Immature natural killer cell (primary cell): ENCODE measurements around the gene KDM6B. TPM values are rescaled to one million over a fixed set of nuclear protein-coding genes. Genes with fewer than 3 reads are reported as not detected.

ENCODE experiments used
- DNase-seq, 3 donors: peaks; one replicate each; pipeline ENCODE4 v3.0.0; 2022; ENCODE audit warnings: mixed read lengths in 1 of 3
- H3K27ac Mint-ChIP-seq, 6 donors: one replicate each; pipeline ENCODE4 v1.8.0; 2020; ENCODE audit warnings: mixed read lengths in 6 of 6, mild to moderate bottlenecking in 5 of 6, inconsistent platforms in 4 of 6, moderate library complexity in 3 of 6
- H3K27me3 Mint-ChIP-seq, 3 donors: one replicate each; pipeline ENCODE4 v1.8.0; 2020 to 2021; ENCODE audit warnings: low read depth in 3 of 3, mild to moderate bottlenecking in 3 of 3, mixed read lengths in 3 of 3, moderate library complexity in 3 of 3, inconsistent platforms in 1 of 3
- H3K36me3 Mint-ChIP-seq, 3 donors: one replicate each; pipeline ENCODE4 v1.8.0; 2020; ENCODE audit warnings: mixed read lengths in 3 of 3, inconsistent platforms in 2 of 3, mild to moderate bottlenecking in 2 of 3
- H3K4me1 Mint-ChIP-seq, 2 donors: one replicate each; pipeline ENCODE4 v1.8.0; 2020; ENCODE audit warnings: inconsistent platforms in 2 of 2, mild to moderate bottlenecking in 2 of 2, mixed read lengths in 2 of 2, moderate library complexity in 1 of 2
- H3K4me3 Mint-ChIP-seq, 5 donors: one replicate each; pipeline ENCODE4 v1.8.0; 2020; ENCODE audit warnings: mild to moderate bottlenecking in 5 of 5, mixed read lengths in 5 of 5, inconsistent platforms in 3 of 5, moderate library complexity in 3 of 5
- H3K9me3 Mint-ChIP-seq, 6 donors: one replicate each; pipeline ENCODE4 v1.8.0; 2020; ENCODE audit warnings: mild to moderate bottlenecking in 6 of 6, mixed read lengths in 6 of 6, inconsistent platforms in 4 of 6, moderate library complexity in 3 of 6
- polyA plus RNA-seq, 3 donors: library from polyadenylated mRNA; unstranded; fragments of 300-500 nt; fragmentation: Illumina TruSeq; gene quantifications; one replicate each; pipeline ENCODE4 v1.2.3, GENCODE V29; 2021

The KDM6B gene
- polyA plus RNA-seq, 3 donors from 2014 or later: 0.03 to 0.40 TPM; not detected in 1

- H3K27ac Mint-ChIP-seq: peak overlapping the region in 2 of 6 donors; percentile 24 to 81
- H3K4me3 Mint-ChIP-seq: peak overlapping the region in 1 of 5 donors; percentile 44
- DNase-seq: no peak
- peaks cover 30 to 43% of the 10 kb centered on the region in 2 donors for H3K4me1 Mint-ChIP-seq
- H3K27me3 Mint-ChIP-seq: peaks cover 30 to 40% (median 40%) of the 10 kb centered on the region in 3 donors
- peaks cover 0 to 1% (median 0%) of the 10 kb centered on the region in 6 donors for H3K9me3 Mint-ChIP-seq
- H3K36me3 Mint-ChIP-seq: no peaks in the 10 kb centered on the region
Measured at GRCh38 chr17:7846765-7847661, 13.0 kb downstream of the KDM6B start.

DNA sequence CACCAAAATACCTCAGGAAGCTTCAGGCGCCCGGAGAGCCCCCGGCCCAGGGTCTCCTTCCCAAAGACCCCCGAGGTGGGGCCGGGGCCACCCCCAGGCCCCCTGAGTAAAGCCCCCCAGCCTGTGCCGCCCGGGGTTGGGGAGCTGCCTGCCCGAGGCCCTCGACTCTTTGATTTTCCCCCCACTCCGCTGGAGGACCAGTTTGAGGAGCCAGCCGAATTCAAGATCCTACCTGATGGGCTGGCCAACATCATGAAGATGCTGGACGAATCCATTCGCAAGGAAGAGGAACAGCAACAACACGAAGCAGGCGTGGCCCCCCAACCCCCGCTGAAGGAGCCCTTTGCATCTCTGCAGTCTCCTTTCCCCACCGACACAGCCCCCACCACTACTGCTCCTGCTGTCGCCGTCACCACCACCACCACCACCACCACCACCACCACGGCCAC lies 14.1 kb downstream of the KDM6B start:
- H3K9me3 Mint-ChIP-seq: peaks cover 0 to 1% (median 0%) of the 10 kb centered on the region in 6 donors
- no peak overlapping the region for H3K4me3 Mint-ChIP-seq
- no peaks in the 10 kb centered on the region for H3K36me3 Mint-ChIP-seq
- peaks cover 28 to 41% of the 10 kb centered on the region in 2 donors for H3K4me1 Mint-ChIP-seq
- peaks cover 19 to 31% (median 30%) of the 10 kb centered on the region in 3 donors for H3K27me3 Mint-ChIP-seq
- no peak for DNase-seq
- no peak overlapping the region for H3K27ac Mint-ChIP-seq

DNA sequence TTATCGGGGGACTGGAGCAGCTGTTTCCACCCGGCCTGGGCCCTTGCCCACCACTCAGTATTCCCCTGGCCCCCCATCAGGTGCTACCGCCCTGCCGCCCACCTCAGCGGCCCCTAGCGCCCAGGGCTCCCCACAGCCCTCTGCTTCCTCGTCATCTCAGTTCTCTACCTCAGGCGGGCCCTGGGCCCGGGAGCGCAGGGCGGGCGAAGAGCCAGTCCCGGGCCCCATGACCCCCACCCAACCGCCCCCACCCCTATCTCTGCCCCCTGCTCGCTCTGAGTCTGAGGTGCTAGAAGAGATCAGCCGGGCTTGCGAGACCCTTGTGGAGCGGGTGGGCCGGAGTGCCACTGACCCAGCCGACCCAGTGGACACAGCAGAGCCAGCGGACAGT lies 14.7 kb downstream of the KDM6B start:
- Mint-ChIP-seq H3K4me3 (no peak overlapping the region), H3K27ac (no peak overlapping the region), H3K36me3 (peaks cover 0 to under 1% (median 0%) of the 10 kb centered on the region in 3 donors), H3K27me3 (peaks cover 13 to 26% (median 26%) of the 10 kb centered on the region in 3 donors), H3K4me1 (peaks cover 24 to 37% of the 10 kb centered on the region in 2 donors), H3K9me3 (peaks cover 0 to 1% (median 0%) of the 10 kb centered on the region in 6 donors)
- no peak for DNase-seq

DNA sequence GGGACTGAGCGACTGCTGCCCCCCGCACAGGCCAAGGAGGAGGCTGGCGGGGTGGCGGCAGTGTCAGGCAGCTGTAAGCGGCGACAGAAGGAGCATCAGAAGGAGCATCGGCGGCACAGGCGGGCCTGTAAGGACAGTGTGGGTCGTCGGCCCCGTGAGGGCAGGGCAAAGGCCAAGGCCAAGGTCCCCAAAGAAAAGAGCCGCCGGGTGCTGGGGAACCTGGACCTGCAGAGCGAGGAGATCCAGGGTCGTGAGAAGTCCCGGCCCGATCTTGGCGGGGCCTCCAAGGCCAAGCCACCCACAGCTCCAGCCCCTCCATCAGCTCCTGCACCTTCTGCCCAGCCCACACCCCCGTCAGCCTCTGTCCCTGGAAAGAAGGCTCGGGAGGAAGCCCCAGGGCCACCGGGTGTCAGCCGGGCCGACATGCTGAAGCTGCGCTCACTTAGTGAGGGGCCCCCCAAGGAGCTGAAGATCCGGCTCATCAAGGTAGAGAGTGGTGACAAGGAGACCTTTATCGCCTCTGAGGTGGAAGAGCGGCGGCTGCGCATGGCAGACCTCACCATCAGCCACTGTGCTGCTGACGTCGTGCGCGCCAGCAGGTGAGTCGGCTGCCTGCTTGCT lies 15.2 kb downstream of the KDM6B start:
- H3K4me1 Mint-ChIP-seq: peaks cover 19 to 33% of the 10 kb centered on the region in 2 donors
- peaks cover 0 to 4% (median 0%) of the 10 kb centered on the region in 3 donors for H3K36me3 Mint-ChIP-seq
- H3K27ac Mint-ChIP-seq: no peak overlapping the region
- no peak for DNase-seq
- H3K9me3 Mint-ChIP-seq: peaks cover 0 to 1% (median 0%) of the 10 kb centered on the region in 6 donors
- no peak overlapping the region for H3K4me3 Mint-ChIP-seq
- peaks cover 10 to 23% (median 21%) of the 10 kb centered on the region in 3 donors for H3K27me3 Mint-ChIP-seq

DNA sequence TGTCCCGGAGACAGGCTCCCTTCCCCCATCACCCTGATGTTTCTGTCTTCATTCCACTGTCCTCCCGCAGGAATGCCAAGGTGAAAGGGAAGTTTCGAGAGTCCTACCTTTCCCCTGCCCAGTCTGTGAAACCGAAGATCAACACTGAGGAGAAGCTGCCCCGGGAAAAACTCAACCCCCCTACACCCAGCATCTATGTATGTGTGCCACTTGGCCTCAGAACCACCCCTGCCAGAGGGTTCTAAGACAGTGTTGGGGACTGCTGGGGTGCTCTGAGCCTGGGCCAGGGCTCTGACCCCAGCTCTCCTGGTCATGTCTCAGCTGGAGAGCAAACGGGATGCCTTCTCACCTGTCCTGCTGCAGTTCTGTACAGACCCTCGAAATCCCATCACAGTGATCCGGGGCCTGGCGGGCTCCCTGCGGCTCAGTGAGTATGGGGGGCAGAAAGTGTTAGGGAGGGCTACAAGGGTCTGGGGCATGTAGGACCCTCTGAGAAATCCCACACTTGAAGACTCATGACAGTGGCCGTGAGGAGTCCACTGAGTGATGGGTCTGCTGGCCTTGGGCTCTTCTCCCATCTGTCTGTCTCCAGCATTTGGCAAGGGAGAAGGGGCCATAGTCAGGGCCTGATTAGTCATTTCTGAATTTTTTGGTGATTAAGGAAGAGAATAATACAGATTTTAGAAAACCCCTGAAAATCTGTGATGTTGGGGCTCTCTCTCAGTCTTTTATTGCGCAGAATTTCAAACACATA lies 15.9 kb downstream of the KDM6B start:
- peaks cover 4 to 16% (median 14%) of the 10 kb centered on the region in 3 donors for H3K27me3 Mint-ChIP-seq
- H3K4me1 Mint-ChIP-seq: peaks cover 18 to 31% of the 10 kb centered on the region in 2 donors
- peak overlapping the region in 1 of 6 donors; percentile 30 for H3K27ac Mint-ChIP-seq
- DNase-seq: no peak
- H3K36me3 Mint-ChIP-seq: peaks cover 0 to 4% (median 0%) of the 10 kb centered on the region in 3 donors
- H3K9me3 Mint-ChIP-seq: peaks cover 0 to 1% (median 0%) of the 10 kb centered on the region in 6 donors
- H3K4me3 Mint-ChIP-seq: peak overlapping the region in 2 of 5 donors; percentile 34 to 35

DNA sequence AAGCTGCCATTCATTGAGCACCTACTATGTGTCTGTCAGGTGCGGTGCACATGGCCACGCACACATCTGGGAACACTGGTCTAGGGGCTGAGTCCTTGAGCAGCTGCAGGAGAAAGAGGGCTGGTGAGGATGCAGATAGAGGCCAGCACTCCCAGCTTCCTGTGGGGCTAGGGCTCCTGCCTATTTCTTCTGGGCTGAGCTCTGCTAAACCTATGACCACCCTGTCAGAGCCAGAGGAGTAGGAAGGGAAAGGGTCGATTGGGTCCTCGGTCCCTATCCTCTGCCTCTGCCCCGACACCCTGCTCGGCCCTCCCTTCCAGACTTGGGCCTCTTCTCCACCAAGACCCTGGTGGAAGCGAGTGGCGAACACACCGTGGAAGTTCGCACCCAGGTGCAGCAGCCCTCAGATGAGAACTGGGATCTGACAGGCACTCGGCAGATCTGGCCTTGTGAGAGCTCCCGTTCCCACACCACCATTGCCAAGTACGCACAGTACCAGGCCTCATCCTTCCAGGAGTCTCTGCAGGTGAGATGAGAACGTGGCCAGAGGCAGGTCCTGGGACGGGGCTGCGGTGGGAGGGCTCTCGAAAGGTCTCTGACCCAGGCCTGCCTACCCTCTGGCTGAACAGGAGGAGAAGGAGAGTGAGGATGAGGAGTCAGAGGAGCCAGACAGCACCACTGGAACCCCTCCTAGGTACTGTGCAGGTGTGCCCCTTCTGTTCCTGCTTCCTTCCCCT lies 16.9 kb downstream of the KDM6B start:
- H3K27me3 Mint-ChIP-seq: peaks cover 4 to 12% (median 12%) of the 10 kb centered on the region in 3 donors
- H3K27ac Mint-ChIP-seq: peak overlapping the region in 5 of 6 donors; percentile 59 to 76 (median 70)
- H3K4me1 Mint-ChIP-seq: peaks cover 14 to 23% of the 10 kb centered on the region in 2 donors
- H3K36me3 Mint-ChIP-seq: peaks cover 0 to 4% (median 0%) of the 10 kb centered on the region in 3 donors
- H3K9me3 Mint-ChIP-seq: peaks cover 0 to 1% (median 0%) of the 10 kb centered on the region in 6 donors
- DNase-seq: no peak
- peak overlapping the region; percentile 61 to 76 (median 67) for H3K4me3 Mint-ChIP-seq

- peaks cover 0 to 4% (median 0%) of the 10 kb centered on the region in 3 donors for H3K36me3 Mint-ChIP-seq
- peaks cover 0 to 1% (median 0%) of the 10 kb centered on the region in 6 donors for H3K9me3 Mint-ChIP-seq
- DNase-seq: peak; percentile 91 to 94 (median 94)
- H3K4me1 Mint-ChIP-seq: peaks cover 13 to 22% of the 10 kb centered on the region in 2 donors
- H3K27ac Mint-ChIP-seq: peak overlapping the region; percentile 59 to 76 (median 67)
- H3K27me3 Mint-ChIP-seq: peaks cover 4 to 12% (median 11%) of the 10 kb centered on the region in 3 donors
- H3K4me3 Mint-ChIP-seq: peak overlapping the region; percentile 61 to 76 (median 67)
Measured at GRCh38 chr17:7851438-7852261, 17.6 kb downstream of the KDM6B start.

GRCh38 chr17:7852262-7852670 lies 18.2 kb downstream of the KDM6B start:
- DNase-seq: no peak
- H3K4me3 Mint-ChIP-seq: peak overlapping the region in 2 of 5 donors; percentile 61 to 72

DNA sequence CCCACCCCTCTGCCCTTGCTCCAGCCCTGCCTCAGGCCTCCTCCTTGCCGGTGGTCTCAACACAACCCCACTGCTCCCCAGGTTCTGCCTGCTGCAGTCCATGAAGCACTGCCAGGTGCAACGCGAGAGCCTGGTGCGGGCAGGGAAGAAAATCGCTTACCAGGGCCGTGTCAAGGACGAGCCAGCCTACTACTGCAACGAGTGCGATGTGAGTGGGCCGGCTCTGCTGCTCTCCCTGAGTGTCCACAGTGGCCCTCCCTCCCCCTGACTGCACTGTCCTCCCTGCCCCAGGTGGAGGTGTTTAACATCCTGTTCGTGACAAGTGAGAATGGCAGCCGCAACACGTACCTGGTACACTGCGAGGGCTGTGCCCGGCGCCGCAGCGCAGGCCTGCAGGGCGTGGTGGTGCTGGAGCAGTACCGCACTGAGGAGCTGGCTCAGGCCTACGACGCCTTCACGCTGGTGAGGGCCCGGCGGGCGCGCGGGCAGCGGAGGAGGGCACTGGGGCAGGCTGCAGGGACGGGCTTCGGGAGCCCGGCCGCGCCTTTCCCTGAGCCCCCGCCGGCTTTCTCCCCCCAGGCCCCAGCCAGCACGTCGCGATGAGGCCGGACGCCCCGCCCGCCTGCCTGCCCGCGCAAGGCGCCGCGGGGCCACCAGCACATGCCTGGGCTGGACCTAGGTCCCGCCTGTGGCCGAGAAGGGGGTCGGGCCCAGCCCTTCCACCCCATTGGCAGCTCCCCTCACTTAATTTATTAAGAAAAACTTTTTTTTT lies 19.1 kb downstream of the KDM6B start:
- no peak for DNase-seq
- no peak overlapping the region for H3K27ac Mint-ChIP-seq
- H3K4me3 Mint-ChIP-seq: no peak overlapping the region
- peaks cover 0 to 1% (median 0%) of the 10 kb centered on the region in 6 donors for H3K9me3 Mint-ChIP-seq
- peaks cover 4 to 12% (median 11%) of the 10 kb centered on the region in 3 donors for H3K27me3 Mint-ChIP-seq
- H3K36me3 Mint-ChIP-seq: peaks cover 0 to 4% (median 0%) of the 10 kb centered on the region in 3 donors
- H3K4me1 Mint-ChIP-seq: peaks cover 13 to 22% of the 10 kb centered on the region in 2 donors

More at GRCh38 chr17:7852262-7852670, 18.2 kb downstream of the KDM6B start:
- H3K36me3 Mint-ChIP-seq: peaks cover 0 to 4% (median 0%) of the 10 kb centered on the region in 3 donors
- peaks cover 0 to 1% (median 0%) of the 10 kb centered on the region in 6 donors for H3K9me3 Mint-ChIP-seq
- H3K27me3 Mint-ChIP-seq: peaks cover 4 to 12% (median 11%) of the 10 kb centered on the region in 3 donors
- H3K4me1 Mint-ChIP-seq: peaks cover 13 to 22% of the 10 kb centered on the region in 2 donors
- peak overlapping the region in 5 of 6 donors; percentile 59 to 76 (median 70) for H3K27ac Mint-ChIP-seq

- H3K4me1 Mint-ChIP-seq: peaks cover 13 to 19% of the 10 kb centered on the region in 2 donors
- no peak for DNase-seq
- H3K27me3 Mint-ChIP-seq: peaks cover 4 to 12% (median 11%) of the 10 kb centered on the region in 3 donors
- H3K36me3 Mint-ChIP-seq: peaks cover 0 to 4% (median 0%) of the 10 kb centered on the region in 3 donors
- peaks cover 0 to 1% (median 0%) of the 10 kb centered on the region in 6 donors for H3K9me3 Mint-ChIP-seq
- peak overlapping the region in 1 of 5 donors; percentile 14 for H3K4me3 Mint-ChIP-seq
- peak overlapping the region in 2 of 6 donors; percentile 42 to 43 for H3K27ac Mint-ChIP-seq
Measured at GRCh38 chr17:7853691-7854038, 19.6 kb downstream of the KDM6B start.

DNA sequence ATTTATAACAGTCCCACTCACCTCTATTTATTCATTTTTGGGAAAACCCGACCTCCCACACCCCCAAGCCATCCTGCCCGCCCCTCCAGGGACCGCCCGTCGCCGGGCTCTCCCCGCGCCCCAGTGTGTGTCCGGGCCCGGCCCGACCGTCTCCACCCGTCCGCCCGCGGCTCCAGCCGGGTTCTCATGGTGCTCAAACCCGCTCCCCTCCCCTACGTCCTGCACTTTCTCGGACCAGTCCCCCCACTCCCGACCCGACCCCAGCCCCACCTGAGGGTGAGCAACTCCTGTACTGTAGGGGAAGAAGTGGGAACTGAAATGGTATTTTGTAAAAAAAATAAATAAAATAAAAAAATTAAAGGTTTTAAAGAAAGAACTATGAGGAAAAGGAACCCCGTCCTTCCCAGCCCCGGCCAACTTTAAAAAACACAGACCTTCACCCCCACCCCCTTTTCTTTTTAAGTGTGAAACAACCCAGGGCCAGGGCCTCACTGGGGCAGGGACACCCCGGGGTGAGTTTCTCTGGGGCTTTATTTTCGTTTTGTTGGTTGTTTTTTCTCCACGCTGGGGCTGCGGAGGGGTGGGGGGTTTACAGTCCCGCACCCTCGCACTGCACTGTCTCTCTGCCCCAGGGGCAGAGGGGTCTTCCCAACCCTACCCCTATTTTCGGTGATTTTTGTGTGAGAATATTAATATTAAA lies 20.2 kb downstream of the KDM6B start:
- no peak for DNase-seq
- H3K36me3 Mint-ChIP-seq: peaks cover 0 to 4% (median 0%) of the 10 kb centered on the region in 3 donors
- H3K9me3 Mint-ChIP-seq: peaks cover 0 to 1% (median 0%) of the 10 kb centered on the region in 6 donors
- H3K27me3 Mint-ChIP-seq: peaks cover 4 to 16% (median 12%) of the 10 kb centered on the region in 3 donors
- H3K27ac Mint-ChIP-seq: peak overlapping the region in 2 of 6 donors; percentile 42 to 43
- H3K4me3 Mint-ChIP-seq: peak overlapping the region in 1 of 5 donors; percentile 14
- H3K4me1 Mint-ChIP-seq: peaks cover 13 to 19% of the 10 kb centered on the region in 2 donors
